ENCODE results near the gene NCOA7.

- TF ChIP-seq CTCF (IDR thresholded peaks at IDR 0.05) (peak; percentile 61), EZH2 (IDR thresholded peaks at IDR 0.05) (no peak)
Measured at GRCh38 chr6:125952764-125953501, 162.2 kb downstream of the NCOA7 start.
